CD4-positive, CD25-positive, alpha-beta regulatory T cell (primary cell): ENCODE data around the gene ABCB4. TPM values are rescaled to one million over a fixed set of nuclear protein-coding genes. Genes with fewer than 3 reads are reported as not detected.

ENCODE experiments used
- ATAC-seq, 2 donors: fragments of 150-1000 bp; cut with Tn5 transposase; one replicate each; pipeline ENCODE4 v1.10.0; 2021; ENCODE audit warnings: low read depth in 2 of 2, moderate number of reproducible peaks in 2 of 2, moderate library complexity in 1 of 2
- DNase-seq, 3 donors: peaks; one replicate each; pipeline versions ENCODE4 v3.0.0 to v3.0.0-alpha.2; 2012 to 2022; ENCODE audit warnings: mixed read lengths in 1 of 3
- H3K27ac ChIP-seq: one replicate; pipeline ENCODE4 v1.7.0; 2013; ENCODE audit warnings: mild to moderate bottlenecking, low read length; ENCODE audit not compliant: insufficient read depth, poor library complexity, severe bottlenecking
- H3K27me3 ChIP-seq: one replicate; pipeline ENCODE4 v1.7.0; 2013; ENCODE audit warnings: low read length; ENCODE audit not compliant: control insufficient read depth, insufficient read depth
- H3K36me3 ChIP-seq: one replicate; pipeline ENCODE4 v1.7.0; 2013; ENCODE audit warnings: mild to moderate bottlenecking, low read length, moderate library complexity; ENCODE audit not compliant: control insufficient read depth, insufficient read depth
- H3K4me1 ChIP-seq: 2 replicates; pipeline ENCODE4 v1.7.0; 2013; ENCODE audit warnings: mild to moderate bottlenecking, low read length; ENCODE audit not compliant: insufficient read depth, control insufficient read depth, poor library complexity, severe bottlenecking
- H3K4me3 ChIP-seq: one replicate; pipeline ENCODE4 v1.7.0; 2013; ENCODE audit warnings: low read depth, mild to moderate bottlenecking, low read length, moderate library complexity
- H3K9me3 ChIP-seq, 2 experiments: 1 replicate in 1 of 2; 2 replicates in 1 of 2; pipeline ENCODE4 v1.7.0; 2013; ENCODE audit warnings: low read length in 2 of 2, mild to moderate bottlenecking in 1 of 2, moderate library complexity in 1 of 2; ENCODE audit not compliant: control insufficient read depth in 2 of 2
- H3K27ac Mint-ChIP-seq, 3 donors: one replicate each; pipeline ENCODE4 v1.8.0; 2020 to 2022; ENCODE audit warnings: mild to moderate bottlenecking in 3 of 3, mixed read lengths in 3 of 3, moderate library complexity in 2 of 3
- H3K27me3 Mint-ChIP-seq: one replicate; pipeline ENCODE4 v1.8.0; 2022; ENCODE audit warnings: mild to moderate bottlenecking, mixed read lengths
- H3K36me3 Mint-ChIP-seq: one replicate; pipeline ENCODE4 v1.8.0; 2020; ENCODE audit warnings: mixed read lengths
- H3K4me1 Mint-ChIP-seq, 4 donors: one replicate each; pipeline ENCODE4 v1.8.0; 2020 to 2022; ENCODE audit warnings: mixed read lengths in 4 of 4, mild to moderate bottlenecking in 1 of 4
- H3K4me3 Mint-ChIP-seq, 4 donors: one replicate each; pipeline ENCODE4 v1.8.0; 2020 to 2022; ENCODE audit warnings: mild to moderate bottlenecking in 4 of 4, mixed read lengths in 4 of 4, moderate library complexity in 3 of 4
- H3K9me3 Mint-ChIP-seq, 7 donors: one replicate each; pipeline ENCODE4 v1.8.0; 2020 to 2022; ENCODE audit warnings: mixed read lengths in 7 of 7, mild to moderate bottlenecking in 3 of 7, moderate library complexity in 2 of 7
- polyA plus RNA-seq, 4 donors: library from polyadenylated mRNA; unstranded; fragments of 300-500 nt; fragmentation: Illumina TruSeq; gene quantifications; one replicate each; pipeline ENCODE4 v1.2.3, GENCODE V29; 2021
- total RNA-seq: library from RNA; stranded (reverse); gene quantifications from one replicate; pipeline ENCODE4 v1.2.3, GENCODE V29; 2022

The ABCB4 gene
- total and polyA plus RNA-seq, 5 donors from 2014 or later = not detected

GRCh38 chr7:87497482-87497881 lies 22.0 kb upstream of the ABCB4 start:
- no peaks in the 10 kb centered on the region for H3K36me3 Mint-ChIP-seq
- DNase-seq = no peak

GRCh38 chr7:87495366-87495765 lies 19.9 kb upstream of the ABCB4 start:
- DNase-seq (no peak), ATAC-seq (no peak)
- no peaks in the 10 kb centered on the region for H3K36me3 Mint-ChIP-seq
- Histone ChIP-seq H3K36me3 (no peaks in the 10 kb centered on the region), H3K4me3 (no peak overlapping the region), H3K27ac (no peak overlapping the region), H3K9me3 (no peaks in the 10 kb centered on the region), H3K27me3 (no peaks in the 10 kb centered on the region), H3K4me1 (no peaks in the 10 kb centered on the region)
- H3K4me1 Mint-ChIP-seq = no peaks in the 10 kb centered on the region
- H3K27me3 Mint-ChIP-seq = peaks cover 11% of the 10 kb centered on the region
- H3K27ac Mint-ChIP-seq = no peak overlapping the region
- peaks cover 0 to 10% (median 0%) of the 10 kb centered on the region in 7 donors for H3K9me3 Mint-ChIP-seq
- H3K4me3 Mint-ChIP-seq = no peak overlapping the region

More at GRCh38 chr7:87497482-87497881, 22.0 kb upstream of the ABCB4 start:
- no peaks in the 10 kb centered on the region for H3K4me1 ChIP-seq
- H3K36me3 ChIP-seq = no peaks in the 10 kb centered on the region
- H3K4me3 ChIP-seq = no peak overlapping the region
- ATAC-seq = no peak
- Mint-ChIP-seq H3K27ac (no peak overlapping the region), H3K4me3 (no peak overlapping the region), H3K27me3 (peaks cover 11% of the 10 kb centered on the region), H3K4me1 (no peaks in the 10 kb centered on the region), H3K9me3 (peaks cover 0 to 4% (median 0%) of the 10 kb centered on the region in 7 donors)
- no peaks in the 10 kb centered on the region for H3K9me3 ChIP-seq
- no peak overlapping the region for H3K27ac ChIP-seq
- H3K27me3 ChIP-seq = no peaks in the 10 kb centered on the region

GRCh38 chr7:87494454-87494853 lies 19.0 kb upstream of the ABCB4 start:
- ATAC-seq (no peak), DNase-seq (no peak)
- no peak overlapping the region for H3K4me3 Mint-ChIP-seq
- H3K4me1 Mint-ChIP-seq = no peaks in the 10 kb centered on the region
- no peaks in the 10 kb centered on the region for H3K27me3 ChIP-seq
- H3K4me1 ChIP-seq = no peaks in the 10 kb centered on the region
- no peaks in the 10 kb centered on the region for H3K9me3 ChIP-seq
- peaks cover 11% of the 10 kb centered on the region for H3K27me3 Mint-ChIP-seq
- H3K27ac ChIP-seq = no peak overlapping the region
- H3K36me3 ChIP-seq = no peaks in the 10 kb centered on the region
- H3K4me3 ChIP-seq = no peak overlapping the region
- H3K27ac Mint-ChIP-seq = no peak overlapping the region
- H3K36me3 Mint-ChIP-seq = no peaks in the 10 kb centered on the region
- H3K9me3 Mint-ChIP-seq = peaks cover 0 to 14% (median 0%) of the 10 kb centered on the region in 7 donors

GRCh38 chr7:87483131-87483530 lies 7.7 kb upstream of the ABCB4 start:
- no peak overlapping the region for H3K27ac ChIP-seq
- no peak overlapping the region for H3K27ac Mint-ChIP-seq
- no peaks in the 10 kb centered on the region for H3K36me3 Mint-ChIP-seq
- H3K9me3 Mint-ChIP-seq = peaks cover 0 to 2% (median 0%) of the 10 kb centered on the region in 7 donors
- no peak overlapping the region for H3K4me3 Mint-ChIP-seq
- peaks cover 6% of the 10 kb centered on the region for H3K27me3 ChIP-seq
- H3K9me3 ChIP-seq = no peaks in the 10 kb centered on the region
- ATAC-seq (no peak), DNase-seq (no peak)
- H3K36me3 ChIP-seq = no peaks in the 10 kb centered on the region
- H3K4me1 Mint-ChIP-seq = no peaks in the 10 kb centered on the region
- no peaks in the 10 kb centered on the region for H3K4me1 ChIP-seq
- peaks cover 5% of the 10 kb centered on the region for H3K27me3 Mint-ChIP-seq
- no peak overlapping the region for H3K4me3 ChIP-seq

GRCh38 chr7:87482115-87482514 lies 6.6 kb upstream of the ABCB4 start:
- Mint-ChIP-seq H3K4me1 (no peaks in the 10 kb centered on the region), H3K27me3 (peaks cover 13% of the 10 kb centered on the region), H3K36me3 (no peaks in the 10 kb centered on the region), H3K4me3 (no peak overlapping the region), H3K27ac (no peak overlapping the region), H3K9me3 (peaks cover 0 to 2% (median 0%) of the 10 kb centered on the region in 7 donors)
- Histone ChIP-seq H3K4me1 (no peaks in the 10 kb centered on the region), H3K27me3 (peaks cover 11% of the 10 kb centered on the region), H3K9me3 (no peaks in the 10 kb centered on the region), H3K4me3 (no peak overlapping the region), H3K27ac (no peak overlapping the region), H3K36me3 (no peaks in the 10 kb centered on the region)
- DNase-seq (no peak), ATAC-seq (no peak)

- H3K27me3 ChIP-seq = peaks cover 18% of the 10 kb centered on the region
- no peak for ATAC-seq
- Mint-ChIP-seq H3K4me1 (no peaks in the 10 kb centered on the region), H3K36me3 (no peaks in the 10 kb centered on the region), H3K4me3 (no peak overlapping the region), H3K27me3 (peaks cover 25% of the 10 kb centered on the region), H3K9me3 (peaks cover 0 to 2% (median 0%) of the 10 kb centered on the region in 7 donors), H3K27ac (no peak overlapping the region)
- no peak for DNase-seq
- no peaks in the 10 kb centered on the region for H3K4me1 ChIP-seq
- H3K4me3 ChIP-seq = no peak overlapping the region
- H3K27ac ChIP-seq = no peak overlapping the region
- H3K36me3 ChIP-seq = no peaks in the 10 kb centered on the region
- no peaks in the 10 kb centered on the region for H3K9me3 ChIP-seq
Observed at GRCh38 chr7:87480386-87480785, 4.9 kb upstream of the ABCB4 start.

GRCh38 chr7:87479951-87480350 lies 4.5 kb upstream of the ABCB4 start:
- Histone ChIP-seq H3K27ac (no peak overlapping the region), H3K36me3 (no peaks in the 10 kb centered on the region), H3K9me3 (no peaks in the 10 kb centered on the region), H3K4me1 (no peaks in the 10 kb centered on the region), H3K27me3 (peaks cover 18% of the 10 kb centered on the region), H3K4me3 (no peak overlapping the region)
- Mint-ChIP-seq H3K4me3 (no peak overlapping the region), H3K27me3 (peaks cover 23% of the 10 kb centered on the region), H3K9me3 (peaks cover 0 to 2% (median 0%) of the 10 kb centered on the region in 7 donors), H3K27ac (no peak overlapping the region), H3K4me1 (peaks cover 0 to 2% (median 0%) of the 10 kb centered on the region in 4 donors), H3K36me3 (no peaks in the 10 kb centered on the region)
- DNase-seq (no peak), ATAC-seq (no peak)

GRCh38 chr7:87476179-87476557 lies 688 bp upstream of the ABCB4 start:
- Histone ChIP-seq H3K36me3 (no peaks in the 10 kb centered on the region), H3K27me3 (peaks cover 23% of the 10 kb centered on the region), H3K4me1 (no peaks in the 10 kb centered on the region), H3K9me3 (no peaks in the 10 kb centered on the region), H3K4me3 (no peak overlapping the region), H3K27ac (no peak overlapping the region)
- no peaks in the 10 kb centered on the region for H3K36me3 Mint-ChIP-seq
- ATAC-seq (no peak), DNase-seq (no peak)
- peaks cover 38% of the 10 kb centered on the region for H3K27me3 Mint-ChIP-seq
- peaks cover 0 to 5% (median 0%) of the 10 kb centered on the region in 4 donors for H3K4me1 Mint-ChIP-seq
- no peak overlapping the region for H3K27ac Mint-ChIP-seq
- peaks cover 0 to 5% (median 0%) of the 10 kb centered on the region in 7 donors for H3K9me3 Mint-ChIP-seq
- peak overlapping the region in 1 of 4 donors; percentile 22 for H3K4me3 Mint-ChIP-seq
